SIG-M5 (cell line): ENCODE data around the gene CHIC2.
"Not testable (repeated sequence)": the region's sequence is repeated elsewhere in the genome, so short reads cannot be mapped to it uniquely, and the experiment has no call there.

ENCODE experiments used
- DNase-seq: peaks from one replicate; lab custom pipeline; 2025; lab: John Stamatoyannopoulos, UW

The CHIC2 gene

DNA sequence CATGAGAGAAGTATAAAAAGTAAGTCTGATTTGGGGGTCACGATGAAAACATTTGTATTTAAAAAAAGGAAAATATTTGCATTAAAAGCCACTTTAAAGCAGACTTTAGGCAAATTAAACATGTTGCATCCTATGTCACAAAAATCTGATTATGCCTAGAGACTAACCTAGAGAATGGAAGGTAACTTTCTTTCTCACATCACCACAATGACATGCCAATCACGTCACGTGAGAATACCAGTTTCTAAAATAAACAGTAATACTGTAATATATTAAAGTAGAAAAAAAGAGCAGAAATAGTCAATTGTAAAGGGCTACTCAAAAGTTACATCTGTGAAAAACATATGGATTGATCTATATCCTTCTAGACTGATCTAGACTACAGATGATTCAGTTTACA, 3.3 kb downstream of the CHIC2 start:
- no peak for DNase-seq

GRCh38 chr4:54060116-54060515, 4.3 kb downstream of the CHIC2 start:
- no peak for DNase-seq

DNA sequence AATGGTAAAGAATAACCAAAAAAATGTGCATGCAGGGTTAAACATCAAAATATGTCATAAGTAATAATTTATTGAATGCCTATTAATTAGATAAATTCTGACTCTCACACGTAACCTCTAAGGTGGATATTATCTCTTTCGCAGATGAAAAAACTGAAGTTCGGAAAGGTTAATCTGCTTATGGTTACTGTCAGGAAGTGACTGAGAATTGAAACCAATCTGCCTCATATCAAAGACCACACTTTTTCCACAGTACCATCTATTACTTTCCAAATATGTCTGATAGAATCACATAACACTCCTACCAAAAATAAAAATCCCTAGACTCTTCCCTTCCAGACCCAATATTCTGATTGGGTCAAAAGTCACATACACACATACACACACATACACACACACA, 6.2 kb downstream of the CHIC2 start:
- no peak for DNase-seq

- DNase-seq: no peak
Measured at GRCh38 chr4:54056360-54056759, 8.0 kb downstream of the CHIC2 start.

- DNase-seq: no peak
Measured at GRCh38 chr4:54055494-54055893, 8.9 kb downstream of the CHIC2 start.

DNA sequence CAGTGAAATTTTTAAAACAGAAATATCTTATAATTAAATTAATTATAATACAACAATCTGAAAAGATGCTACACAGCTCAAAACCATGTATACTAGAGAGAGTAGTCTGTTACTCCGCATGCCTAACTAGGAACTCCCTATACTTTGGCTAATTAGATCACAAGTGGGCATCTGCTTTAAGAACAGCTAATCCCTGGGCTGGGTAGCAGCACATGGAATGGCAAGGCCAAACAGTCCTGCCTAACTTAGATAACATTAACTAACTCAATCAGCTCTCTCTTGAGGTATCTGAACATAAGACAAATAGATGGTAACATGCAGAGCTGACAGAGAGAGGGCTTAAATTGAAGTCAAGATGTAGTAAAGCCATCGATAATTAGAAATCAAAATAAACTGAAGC, 9.9 kb downstream of the CHIC2 start:
- DNase-seq: no peak

DNA sequence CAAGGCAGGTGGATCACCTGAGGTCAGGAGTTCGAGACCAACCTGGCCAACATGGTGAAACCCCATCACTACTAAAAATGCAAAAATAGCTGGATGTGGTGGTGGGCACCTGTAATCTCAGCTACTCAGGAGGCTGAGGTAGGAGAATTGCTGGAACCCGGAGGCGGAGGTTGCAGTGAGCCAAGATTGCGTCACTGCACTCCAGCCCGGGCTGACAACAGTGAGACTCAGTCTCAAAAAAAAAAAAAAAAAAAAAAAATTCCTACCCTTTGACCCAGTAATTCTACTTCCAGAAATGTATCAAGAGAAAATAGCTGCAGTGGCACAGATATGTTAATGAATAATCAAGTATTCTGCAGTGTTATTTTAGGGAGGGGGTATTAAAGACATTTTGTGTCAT, 11.1 kb downstream of the CHIC2 start:
- DNase-seq: not testable (repeated sequence)

DNA sequence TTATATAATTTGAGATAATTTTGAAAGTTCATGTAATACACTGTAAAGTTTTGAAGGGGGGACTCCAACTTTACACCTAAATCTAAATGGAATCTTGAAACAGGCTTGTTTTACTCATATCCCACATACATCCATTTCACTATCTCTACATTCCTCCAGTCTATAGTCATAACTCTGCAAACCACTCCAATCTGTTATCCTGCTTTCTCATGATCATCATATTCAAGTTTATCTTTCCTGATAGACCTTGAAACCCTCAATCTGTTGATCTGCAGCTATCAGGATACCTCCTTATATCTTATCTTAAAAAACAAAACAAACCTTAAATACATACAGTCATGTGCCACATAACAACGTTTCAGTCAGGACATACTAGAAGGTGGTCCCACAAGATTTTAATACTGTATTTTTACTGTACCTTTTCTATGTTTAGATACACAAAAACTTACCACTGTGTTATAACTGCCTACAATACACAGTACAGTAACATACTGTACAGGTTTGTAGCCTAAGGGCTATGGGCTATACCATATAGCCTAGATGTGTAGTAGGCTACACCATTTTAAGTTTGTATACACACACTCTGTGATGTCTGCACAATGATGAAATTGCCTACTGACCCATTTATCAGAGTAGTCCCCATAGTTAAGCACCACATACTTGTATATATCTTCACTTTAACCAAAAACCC, 14.0 kb downstream of the CHIC2 start:
- DNase-seq: no peak

DNA sequence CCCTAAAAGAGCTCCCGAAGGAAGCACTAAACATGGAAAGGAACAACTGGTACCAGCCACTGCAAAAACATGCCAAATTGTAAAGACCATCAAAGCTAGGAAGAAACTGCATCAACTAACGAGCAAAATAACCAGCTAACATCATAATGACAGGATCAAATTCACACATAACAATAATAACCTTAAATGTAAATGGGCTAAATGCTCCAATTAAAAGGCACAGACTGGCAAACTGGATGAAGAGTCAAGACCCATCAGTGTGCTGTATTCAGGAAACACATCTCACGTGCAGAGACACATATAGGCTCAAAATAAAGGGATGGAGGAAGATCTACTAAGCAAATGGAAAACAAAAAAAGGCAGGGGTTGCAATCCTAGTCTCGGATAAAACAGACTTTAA, 20.8 kb downstream of the CHIC2 start:
- not testable (repeated sequence) for DNase-seq

GRCh38 chr4:54041933-54042332, 22.5 kb downstream of the CHIC2 start:
- DNase-seq: no peak

GRCh38 chr4:54041100-54041499, 23.3 kb downstream of the CHIC2 start:
- no peak for DNase-seq

DNA sequence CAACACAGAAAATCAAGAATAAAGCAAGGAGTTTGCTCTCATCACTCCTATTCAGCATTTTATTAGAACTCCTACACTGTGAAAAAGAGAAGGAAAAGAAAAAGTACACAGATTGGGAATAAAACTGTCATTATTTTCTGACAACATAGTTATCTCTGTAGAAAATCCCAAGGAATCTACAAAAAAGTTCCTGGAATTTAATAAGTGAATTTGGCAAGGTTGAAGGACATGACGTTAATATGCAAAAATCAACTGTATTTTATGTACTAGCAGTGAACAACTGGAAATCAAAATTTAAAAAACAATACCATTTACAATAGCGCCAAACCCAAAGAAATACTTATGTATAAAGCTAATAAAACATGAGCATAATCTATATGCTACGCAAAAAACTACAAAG, 26.3 kb downstream of the CHIC2 start:
- no peak for DNase-seq

- no peak for DNase-seq
Measured at GRCh38 chr4:54036184-54036583, 28.2 kb downstream of the CHIC2 start.

DNA sequence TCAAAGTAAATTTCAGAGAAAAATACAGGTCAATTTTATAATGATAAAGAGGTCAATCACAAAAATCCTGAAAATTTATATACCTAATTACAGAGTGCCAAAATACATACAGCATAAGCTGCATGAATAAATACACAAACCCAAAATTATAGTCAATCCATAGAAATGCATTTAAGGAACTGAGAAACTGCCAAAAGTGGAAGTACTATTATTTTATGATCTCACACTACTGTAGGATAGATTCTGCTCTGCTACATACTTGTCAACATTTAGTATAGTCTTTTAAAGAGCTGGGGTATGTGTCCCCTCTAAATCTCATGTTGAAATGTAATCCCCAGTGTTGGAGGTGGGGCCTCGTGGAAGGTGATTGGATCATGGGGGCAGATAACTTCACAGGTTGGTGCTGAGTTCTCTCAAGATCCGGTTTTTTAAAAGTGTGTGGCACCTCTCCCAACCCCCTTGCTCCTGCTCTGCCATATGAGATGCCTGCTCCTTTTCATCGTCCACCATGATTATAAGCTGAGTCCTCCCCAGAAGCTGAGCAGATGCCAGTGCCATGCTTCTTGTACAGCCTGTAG, 31.8 kb downstream of the CHIC2 start:
- peak; percentile 20 for DNase-seq

DNA sequence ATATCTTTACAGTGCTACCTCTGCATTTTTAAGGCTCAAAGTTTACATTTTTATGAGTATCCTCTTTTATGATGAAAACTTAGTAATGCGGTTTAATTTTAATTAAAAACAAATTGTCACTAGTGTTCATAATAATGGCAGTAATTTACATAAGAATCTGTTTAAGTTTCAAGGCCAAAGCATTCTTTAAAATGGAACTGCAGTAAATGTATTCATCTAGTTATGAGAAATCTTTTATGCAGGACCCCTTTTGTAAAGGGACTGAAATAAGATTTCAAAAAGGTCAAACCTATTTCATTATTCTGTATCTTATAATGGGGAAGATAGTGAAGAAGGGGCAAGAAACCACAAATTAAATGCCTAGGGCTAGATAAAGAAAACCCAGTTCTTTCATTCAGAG, 37.1 kb downstream of the CHIC2 start:
- no peak for DNase-seq

GRCh38 chr4:54025582-54025981, 38.8 kb downstream of the CHIC2 start:
- no peak for DNase-seq

GRCh38 chr4:54023019-54023418, 41.4 kb downstream of the CHIC2 start:
- not testable (repeated sequence) for DNase-seq

GRCh38 chr4:54017974-54018373, 46.4 kb downstream of the CHIC2 start:
- no peak for DNase-seq

DNA sequence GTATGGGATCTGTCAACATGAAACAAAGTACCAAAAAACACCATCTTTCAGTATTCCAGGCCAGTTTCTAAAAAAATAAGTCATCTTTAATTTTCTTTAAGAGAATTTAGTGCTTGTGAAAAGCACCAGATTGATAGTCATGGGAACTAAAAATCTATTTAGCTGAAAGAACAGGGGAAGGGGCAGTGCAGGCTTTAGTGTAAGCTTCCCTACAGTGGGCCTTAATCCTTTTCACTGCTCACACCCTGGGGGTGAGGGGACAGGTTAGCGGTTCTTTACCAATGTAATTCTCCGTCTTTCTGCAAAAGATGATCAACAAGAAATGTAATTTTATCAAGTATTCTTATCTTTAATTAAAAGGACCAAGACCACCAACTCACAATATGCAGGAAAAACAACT, 47.1 kb downstream of the CHIC2 start:
- DNase-seq: no peak

- no peak for DNase-seq
Measured at GRCh38 chr4:54016504-54016903, 47.9 kb downstream of the CHIC2 start.

GRCh38 chr4:54015423-54016030, 48.9 kb downstream of the CHIC2 start:
- DNase-seq: no peak

DNA sequence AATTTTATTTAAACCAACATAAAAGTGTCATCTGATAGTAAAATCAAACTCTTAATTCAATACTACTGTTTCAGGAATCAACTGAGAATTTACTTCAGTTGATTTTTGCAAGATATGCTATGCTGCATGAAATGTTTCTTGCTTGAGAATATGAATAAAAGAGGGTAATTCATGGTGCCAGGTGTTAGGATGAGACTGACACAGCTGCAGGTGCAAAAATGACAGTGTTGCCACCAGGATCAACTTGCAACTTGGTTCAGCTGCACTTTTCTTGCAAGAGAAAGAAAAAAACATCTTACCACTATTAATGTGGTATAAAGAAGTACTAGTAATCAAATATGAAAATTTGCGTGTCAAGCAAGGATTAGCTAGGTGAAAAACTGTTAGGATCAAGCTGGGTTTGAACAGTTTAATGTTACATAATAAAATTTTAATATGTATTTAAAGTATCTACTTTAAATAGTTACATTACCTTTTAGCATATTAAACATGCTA, 49.7 kb downstream of the CHIC2 start:
- no peak for DNase-seq

DNA sequence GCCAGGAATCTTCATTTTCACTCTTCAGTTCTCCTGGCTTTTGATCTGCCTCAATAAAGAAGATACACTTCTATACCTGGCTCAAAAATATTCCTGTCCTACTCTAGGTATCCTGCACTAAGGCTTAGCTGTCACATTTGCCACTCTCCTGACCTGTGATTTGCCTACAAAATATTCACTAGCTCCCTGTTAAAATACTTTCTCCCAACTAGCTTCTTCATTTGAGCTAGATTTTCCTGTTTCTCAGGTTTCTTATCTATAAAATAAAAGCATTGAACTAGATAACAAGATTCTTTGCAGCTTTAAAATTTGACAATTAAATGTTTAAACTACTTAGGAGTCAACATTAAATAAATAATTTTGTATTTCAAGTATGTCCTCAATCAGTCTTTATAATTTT, 53.2 kb downstream of the CHIC2 start:
- no peak for DNase-seq

DNA sequence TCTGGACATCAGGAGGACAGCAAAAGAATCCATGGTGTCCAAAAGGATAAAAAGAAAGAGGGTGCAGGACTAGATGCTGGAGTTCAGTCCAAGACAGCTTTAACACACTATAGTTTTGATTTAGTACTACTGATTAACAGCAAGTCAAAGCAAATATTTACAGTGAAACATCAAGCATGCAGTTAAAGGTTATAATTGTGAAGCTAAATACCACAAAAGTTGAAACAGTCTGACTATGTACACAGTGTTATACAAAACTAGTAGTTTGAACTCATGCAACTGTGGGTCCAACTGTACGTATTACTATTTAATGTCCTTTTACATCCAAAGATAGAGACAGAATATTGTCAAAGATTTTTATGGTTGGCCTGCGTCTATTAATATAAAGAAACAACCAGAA, 57.6 kb downstream of the CHIC2 start:
- no peak for DNase-seq
